ENCODE results near the gene MTFP1. TPM values are rescaled to one million over a fixed set of nuclear protein-coding genes. Genes with fewer than 3 reads are reported as not detected.

The MTFP1 gene
- total and polyA plus RNA-seq, 9 of the 15 experiments (the other 6 are each of a cell fraction or from before 2014, with no cell fraction given): 10.7 to 52.0 (median 30.1) TPM

- no peak for TF ChIP-seq CEBPG (CRISPR knock-in tag; IDR thresholded peaks at IDR 0.05)
- TF ChIP-seq CEBPG (tag; conservative IDR thresholded peaks at IDR 0.05 in 1 of 2, IDR thresholded peaks at IDR 0.05 in 1 of 2): no peak
- TF ChIP-seq ZNF561 (CRISPR knock-in tag; conservative IDR thresholded peaks at IDR 0.05): no peak
- TF ChIP-seq, protein P1, sequence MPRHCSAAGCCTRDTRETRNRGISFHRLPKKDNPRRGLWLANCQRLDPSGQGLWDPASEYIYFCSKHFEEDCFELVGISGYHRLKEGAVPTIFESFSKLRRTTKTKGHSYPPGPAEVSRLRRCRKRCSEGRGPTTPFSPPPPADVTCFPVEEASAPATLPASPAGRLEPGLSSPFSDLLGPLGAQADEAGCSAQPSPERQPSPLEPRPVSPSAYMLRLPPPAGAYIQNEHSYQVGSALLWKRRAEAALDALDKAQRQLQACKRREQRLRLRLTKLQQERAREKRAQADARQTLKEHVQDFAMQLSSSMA (CRISPR knock-in tag; IDR thresholded peaks at IDR 0.05): no peak
- TF ChIP-seq MEF2D (tag; conservative IDR thresholded peaks at IDR 0.05; ENCODE audit: low read depth): no peak
- TF ChIP-seq IFI16 (CRISPR knock-in tag; IDR thresholded peaks at IDR 0.05): no peak
- TF ChIP-seq ZNF146 (CRISPR knock-in tag; IDR thresholded peaks at IDR 0.05; ENCODE audit: unreplicated experiment): no peak
- no peak for TF ChIP-seq ZNF282 (CRISPR knock-in tag; IDR thresholded peaks at IDR 0.05)
- peak; percentile 51 for TF ChIP-seq POLR2B (IDR thresholded peaks at IDR 0.05; ENCODE audit: low read depth, partially characterized antibody)
- no peak for TF ChIP-seq TAL1 (IDR thresholded peaks at IDR 0.05)
- TF ChIP-seq ZNF197 (CRISPR knock-in tag; IDR thresholded peaks at IDR 0.05; ENCODE audit: low read depth): no peak
- TF ChIP-seq ZBTB17 (CRISPR knock-in tag; IDR thresholded peaks at IDR 0.05): no peak
- TF ChIP-seq ZNF408 (CRISPR knock-in tag; IDR thresholded peaks at IDR 0.05; ENCODE audit: low read depth): no peak
- TF ChIP-seq STAT5A (IDR thresholded peaks at IDR 0.05; ENCODE audit: borderline replicate concordance, low read length): no peak
- no peak for TF ChIP-seq MIER1 (IDR thresholded peaks at IDR 0.05; ENCODE audit: low read depth)
- 0 out of 2 replicates have a peak, but pooled peaks have one; percentile 35 for TF ChIP-seq GABPB2 (CRISPR knock-in tag; conservative IDR thresholded peaks at IDR 0.05)
- no peak for TF ChIP-seq RFX7 (CRISPR knock-in tag; IDR thresholded peaks at IDR 0.05)
- no peak for TF ChIP-seq PTBP1 (IDR thresholded peaks at IDR 0.05; ENCODE audit: low read depth, low read length)
- no peak for TF ChIP-seq HNRNPH1 (optimal IDR thresholded peaks at IDR 0.05; ENCODE audit: low read depth, low read length)
- 0 out of 2 replicates have a peak, but pooled peaks have one; percentile 66 for TF ChIP-seq CBX1 (IDR thresholded peaks at IDR 0.05; ENCODE audit: low read depth)
- TF ChIP-seq ZNF586 (CRISPR knock-in tag; conservative IDR thresholded peaks at IDR 0.05): no peak
- TF ChIP-seq U2AF1 (optimal IDR thresholded peaks at IDR 0.05; ENCODE audit: low read depth, low read length): no peak
- no peak for TF ChIP-seq KLF16 (IDR thresholded peaks at IDR 0.05)
- TF ChIP-seq RAD21 (CRISPR knock-in tag; conservative IDR thresholded peaks at IDR 0.05 in 1 of 2, IDR thresholded peaks at IDR 0.05 in 1 of 2): peak; percentile 40 to 72
- TF ChIP-seq RERE (CRISPR knock-in tag; IDR thresholded peaks at IDR 0.05; ENCODE audit: borderline replicate concordance): no peak
Observed at GRCh38 chr22:30444632-30445437, 19.3 kb downstream of the MTFP1 start (continued).
